GM18519 (cell line): ENCODE results near the gene RHBDL1.

Experiments used
- ATAC-seq: cut with Tn5 transposase; IDR thresholded peaks from one replicate; pipeline ENCODE4 v1.9.1; 2021; ENCODE audit warnings: mild to moderate bottlenecking, moderate library complexity; ENCODE audit not compliant: unreplicated experiment, low FRiP score

Gene RHBDL1

GRCh38 chr16:674968-675883, at the start of gene RHBDL1:
Gene RHBDL1, plus strand, starts transcription at chr16:675671. Its CDS starts 120 bp downstream, at chr16:675791.
- no peak for ATAC-seq

DNA sequence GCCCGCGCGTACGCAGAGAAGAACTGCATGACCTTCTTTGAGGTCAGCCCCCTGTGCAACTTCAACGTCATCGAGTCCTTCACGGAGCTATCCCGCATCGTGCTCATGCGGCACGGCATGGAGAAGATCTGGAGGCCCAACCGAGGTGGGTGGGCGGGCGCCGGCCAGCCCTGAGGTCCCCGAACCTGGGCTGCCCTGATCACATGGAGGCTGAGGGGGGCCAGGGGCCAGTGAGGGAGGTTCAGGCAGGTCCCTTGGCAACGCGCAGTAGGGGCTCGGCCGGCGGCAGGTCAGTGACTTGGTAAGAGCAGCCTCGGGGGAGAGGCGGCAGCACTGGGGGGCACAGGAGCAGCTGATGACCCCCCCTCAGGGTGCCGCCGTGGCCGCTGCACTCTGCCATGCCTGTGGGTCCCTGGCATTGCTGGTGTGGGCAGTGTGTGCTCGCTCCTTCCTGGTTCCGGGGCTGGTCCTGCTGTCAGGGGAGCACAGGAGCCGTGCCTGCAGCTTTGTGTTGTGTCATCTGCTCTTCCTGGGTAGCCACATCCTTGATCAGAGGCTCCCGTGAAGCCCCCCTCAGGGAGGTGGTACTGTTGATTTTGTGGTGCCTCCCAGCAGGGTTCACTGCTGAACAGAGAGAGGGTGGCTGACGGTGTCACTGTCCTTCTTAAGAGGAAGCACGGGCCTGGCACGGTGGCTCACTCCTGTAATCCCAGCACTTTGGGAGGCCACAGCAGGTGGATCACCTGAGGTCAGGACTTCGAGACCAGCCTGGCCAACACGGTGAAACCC, 49.3 kb upstream of the RHBDL1 start:
- no peak for ATAC-seq

- ATAC-seq = no peak
Observed at GRCh38 chr16:626787-627453, 48.6 kb upstream of the RHBDL1 start.

DNA sequence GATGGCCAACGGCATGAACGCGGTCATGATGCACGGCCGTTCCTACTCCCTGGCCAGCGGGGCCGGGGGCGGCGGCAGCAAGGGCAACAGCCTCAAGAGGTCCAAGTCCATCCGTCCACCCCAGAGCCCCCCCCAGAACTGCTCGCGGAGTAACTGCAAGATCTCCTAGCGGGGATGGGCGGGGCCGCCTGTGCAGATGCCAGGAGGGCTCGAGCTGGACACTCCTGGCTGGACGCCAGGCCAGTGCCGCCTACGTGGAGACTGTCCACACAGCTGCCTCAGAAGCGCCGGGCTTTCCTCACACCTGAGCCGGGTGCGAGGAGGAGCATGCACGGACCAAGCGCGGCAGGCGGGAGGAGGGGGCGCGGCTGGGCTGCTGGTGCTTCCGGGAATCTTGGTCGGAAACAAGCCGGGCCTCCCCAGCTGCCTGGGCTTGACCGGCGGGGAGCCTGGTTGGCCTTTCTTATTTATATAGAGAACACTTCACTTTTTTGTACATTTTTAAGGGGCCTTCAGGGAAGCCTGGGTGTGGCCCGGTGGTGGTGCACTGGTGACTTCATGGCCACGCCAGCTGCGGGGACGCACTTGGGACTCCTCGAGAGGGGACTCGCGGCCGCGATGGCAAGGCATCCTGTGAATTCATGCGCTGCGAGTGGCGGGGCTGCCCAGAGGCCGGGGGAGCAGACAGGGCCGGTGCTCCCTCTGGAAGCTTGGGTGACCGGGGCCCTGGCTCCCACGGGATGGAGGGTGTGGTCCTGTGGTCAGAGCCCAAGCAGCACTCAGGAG, 47.8 kb upstream of the RHBDL1 start:
- ATAC-seq = no peak

DNA sequence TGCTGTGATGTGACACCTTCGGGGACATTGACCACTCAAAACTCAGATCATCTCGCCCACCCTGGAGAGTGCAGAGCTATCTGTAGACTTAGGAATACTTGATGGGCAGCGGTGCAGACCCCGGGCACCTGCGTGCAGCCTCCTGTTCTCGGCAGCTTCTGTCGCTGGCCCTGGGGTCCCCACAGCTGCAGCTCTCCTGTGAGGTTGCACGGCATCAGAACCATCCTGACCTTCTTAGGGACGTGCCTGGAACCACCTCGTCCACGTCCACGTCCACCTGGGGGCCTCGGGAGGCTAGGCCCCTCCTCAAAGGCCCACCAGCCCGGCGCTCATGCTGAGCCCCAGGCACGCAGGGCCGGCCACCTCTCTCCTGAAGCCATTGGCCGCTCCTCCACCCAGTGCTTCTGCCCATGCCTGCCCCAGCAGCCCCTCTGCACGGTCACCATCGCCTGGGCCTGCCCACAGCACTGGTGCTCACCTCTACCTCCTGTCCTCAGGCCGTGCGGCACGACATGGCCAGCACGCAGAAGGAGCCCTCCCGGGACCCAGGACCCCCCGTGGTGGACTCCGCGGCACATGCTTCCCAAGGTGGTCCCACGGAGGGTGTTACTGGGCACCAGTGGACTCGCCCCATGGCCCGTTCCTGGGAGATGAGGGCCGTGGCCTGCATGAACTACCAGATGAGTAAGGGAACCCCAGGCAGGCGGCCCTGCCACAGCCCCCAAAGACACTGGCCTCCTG, 47.0 kb upstream of the RHBDL1 start:
- no peak for ATAC-seq

DNA sequence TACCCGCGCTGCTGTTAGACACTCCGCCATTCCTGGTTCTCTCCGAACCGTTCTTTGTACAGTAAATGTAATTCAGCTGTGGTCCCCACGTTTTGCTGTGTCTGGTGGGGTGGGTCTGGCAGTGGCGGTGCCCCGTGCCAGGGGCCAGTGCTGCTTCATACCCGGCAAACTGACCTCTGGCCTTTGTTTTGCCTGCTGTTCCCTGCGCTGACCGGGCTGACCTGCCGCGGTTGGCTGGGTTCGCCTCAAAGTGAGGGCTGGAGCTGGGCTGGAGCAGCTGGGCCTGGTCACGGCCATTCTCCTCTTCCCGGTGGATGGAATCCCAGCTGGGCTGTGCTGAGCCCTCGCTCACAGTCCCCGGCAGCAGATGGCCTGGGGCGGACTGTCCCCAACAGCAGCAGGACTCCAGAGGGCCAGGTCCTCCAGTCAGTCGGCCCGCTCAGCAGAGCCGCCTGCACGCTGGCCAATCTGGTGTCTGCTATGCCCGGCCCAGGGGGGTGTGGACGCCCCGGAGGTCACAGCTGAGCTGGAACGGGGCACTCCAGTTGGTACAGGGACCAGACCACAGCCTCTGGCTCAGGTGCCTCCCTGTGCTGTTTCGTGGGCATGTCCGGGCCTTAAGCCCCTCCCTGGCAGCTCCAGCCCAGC, 46.2 kb upstream of the RHBDL1 start:
- ATAC-seq = no peak

GRCh38 chr16:629833-630248, 45.6 kb upstream of the RHBDL1 start:
- no peak for ATAC-seq

DNA sequence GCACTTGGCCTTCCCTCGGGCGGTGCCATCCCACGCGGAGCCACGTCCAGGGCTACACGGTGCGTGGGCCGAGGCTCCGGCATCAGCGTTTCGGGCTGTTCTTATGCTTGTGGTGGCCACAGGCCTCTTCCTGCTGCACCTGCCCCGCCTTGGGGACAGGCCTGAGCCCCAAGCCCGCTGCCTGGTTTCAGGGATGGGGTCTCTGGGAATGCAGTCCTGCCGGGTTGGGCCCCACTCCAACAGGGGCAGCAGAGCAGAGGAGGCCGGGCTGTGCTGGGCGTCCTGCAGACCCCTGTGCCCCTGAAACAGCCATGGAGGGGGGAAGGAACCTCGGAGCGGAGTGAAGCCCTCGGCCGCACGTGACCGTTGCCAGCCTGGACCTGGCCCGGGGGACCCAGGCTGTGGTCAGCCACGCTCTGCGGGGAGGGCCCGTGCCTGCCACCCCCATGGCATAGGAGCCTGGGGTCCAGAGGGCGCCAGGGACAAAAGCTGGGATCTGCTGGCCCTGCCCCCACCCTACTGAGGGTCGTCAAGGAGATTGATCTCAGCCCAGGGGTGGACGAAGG, 45.1 kb upstream of the RHBDL1 start:
- no peak for ATAC-seq

GRCh38 chr16:630815-631405, 44.6 kb upstream of the RHBDL1 start, which contains the start of gene WFIKKN1:
Gene WFIKKN1, plus strand, starts transcription at chr16:630985. Its CDS starts 269 bp downstream, at chr16:631254.
- ATAC-seq = no peak

DNA sequence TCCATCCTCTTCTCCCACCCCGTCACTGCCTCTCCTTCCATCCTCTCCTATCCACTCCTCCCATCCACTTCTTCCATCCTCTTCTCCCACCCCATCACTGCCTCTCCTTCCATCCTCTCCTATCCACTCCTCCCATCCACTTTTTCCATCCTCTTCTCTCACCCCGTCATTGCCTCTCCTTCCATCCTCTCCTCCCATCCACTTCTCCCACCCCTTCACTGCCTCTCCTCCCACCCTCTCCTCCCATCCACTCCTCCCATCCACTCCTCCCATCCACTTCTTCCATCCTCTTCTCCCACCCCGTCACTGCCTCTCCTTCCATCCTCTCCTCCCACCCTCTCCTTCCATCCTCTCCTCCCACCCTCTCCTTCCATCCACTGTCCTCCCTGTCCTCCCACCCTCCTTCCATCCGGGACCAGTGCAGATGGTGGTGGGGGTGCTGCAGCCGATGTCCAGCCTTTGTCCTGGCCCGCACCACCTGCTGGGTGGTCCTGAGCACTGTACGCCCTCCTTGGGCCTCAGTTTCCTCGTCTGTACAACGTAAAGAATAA, 43.6 kb upstream of the RHBDL1 start:
- no peak for ATAC-seq

DNA sequence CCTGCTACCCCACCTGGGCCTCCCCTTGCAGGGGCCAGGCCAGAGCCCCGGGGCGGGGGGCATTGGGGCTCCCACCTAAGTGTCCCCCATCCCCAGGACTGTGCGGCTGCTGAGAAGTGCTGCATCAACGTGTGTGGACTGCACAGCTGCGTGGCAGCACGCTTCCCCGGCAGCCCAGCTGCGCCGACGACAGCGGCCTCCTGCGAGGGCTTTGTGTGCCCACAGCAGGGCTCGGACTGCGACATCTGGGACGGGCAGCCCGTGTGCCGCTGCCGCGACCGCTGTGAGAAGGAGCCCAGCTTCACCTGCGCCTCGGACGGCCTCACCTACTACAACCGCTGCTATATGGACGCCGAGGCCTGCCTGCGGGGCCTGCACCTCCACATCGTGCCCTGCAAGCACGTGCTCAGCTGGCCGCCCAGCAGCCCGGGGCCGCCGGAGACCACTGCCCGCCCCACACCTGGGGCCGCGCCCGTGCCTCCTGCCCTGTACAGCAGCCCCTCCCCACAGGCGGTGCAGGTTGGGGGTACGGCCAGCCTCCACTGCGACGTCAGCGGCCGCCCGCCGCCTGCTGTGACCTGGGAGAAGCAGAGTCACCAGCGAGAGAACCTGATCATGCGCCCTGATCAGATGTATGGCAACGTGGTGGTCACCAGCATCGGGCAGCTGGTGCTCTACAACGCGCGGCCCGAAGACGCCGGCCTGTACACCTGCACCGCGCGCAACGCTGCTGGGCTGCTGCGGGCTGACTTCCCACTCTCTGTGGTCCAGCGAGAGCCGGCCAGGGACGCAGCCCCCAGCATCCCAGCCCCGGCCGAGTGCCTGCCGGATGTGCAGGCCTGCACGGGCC, 42.8 kb upstream of the RHBDL1 start:
- no peak for ATAC-seq

DNA sequence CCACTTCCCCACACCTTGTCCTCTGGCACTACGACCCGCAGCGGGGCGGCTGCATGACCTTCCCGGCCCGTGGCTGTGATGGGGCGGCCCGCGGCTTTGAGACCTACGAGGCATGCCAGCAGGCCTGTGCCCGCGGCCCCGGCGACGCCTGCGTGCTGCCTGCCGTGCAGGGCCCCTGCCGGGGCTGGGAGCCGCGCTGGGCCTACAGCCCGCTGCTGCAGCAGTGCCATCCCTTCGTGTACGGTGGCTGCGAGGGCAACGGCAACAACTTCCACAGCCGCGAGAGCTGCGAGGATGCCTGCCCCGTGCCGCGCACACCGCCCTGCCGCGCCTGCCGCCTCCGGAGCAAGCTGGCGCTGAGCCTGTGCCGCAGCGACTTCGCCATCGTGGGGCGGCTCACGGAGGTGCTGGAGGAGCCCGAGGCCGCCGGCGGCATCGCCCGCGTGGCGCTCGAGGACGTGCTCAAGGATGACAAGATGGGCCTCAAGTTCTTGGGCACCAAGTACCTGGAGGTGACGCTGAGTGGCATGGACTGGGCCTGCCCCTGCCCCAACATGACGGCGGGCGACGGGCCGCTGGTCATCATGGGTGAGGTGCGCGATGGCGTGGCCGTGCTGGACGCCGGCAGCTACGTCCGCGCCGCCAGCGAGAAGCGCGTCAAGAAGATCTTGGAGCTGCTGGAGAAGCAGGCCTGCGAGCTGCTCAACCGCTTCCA, 42.0 kb upstream of the RHBDL1 start:
- ATAC-seq = no peak

GRCh38 chr16:634051-634670, 41.3 kb upstream of the RHBDL1 start:
- ATAC-seq = no peak

GRCh38 chr16:634996-635395, 40.5 kb upstream of the RHBDL1 start:
- ATAC-seq = no peak

GRCh38 chr16:635573-636205, 39.8 kb upstream of the RHBDL1 start:
- ATAC-seq = peak; percentile 2
